Upper lobe of left lung (tissue), 6 donors: ENCODE measurements around the gene PHACTR1. TPM values are rescaled to one million over a fixed set of nuclear protein-coding genes. Genes with fewer than 3 reads are reported as not detected.

Experiments
- ATAC-seq, 2 donors: fragments of 200-7000 bp; cut with Tn5 transposase; one replicate each; pipeline ENCODE4 v1.9.1; 2022; ENCODE audit warnings: mild to moderate bottlenecking in 2 of 2, moderate library complexity in 2 of 2; ENCODE audit not compliant: low FRiP score in 2 of 2
- DNase-seq, 2 donors: peaks; one replicate each; pipeline ENCODE4 v3.0.0-alpha.2; 2019 to 2020
- H3K27ac ChIP-seq, 4 donors: fragments of 200-600 bp; sonication (generic); one replicate each; pipeline ENCODE4 v1.5.1; 2016 to 2019
- H3K27me3 ChIP-seq, 4 donors: fragments of 200-600 bp; sonication (generic); one replicate each; pipeline ENCODE4 v1.5.1; 2017 to 2019
- H3K36me3 ChIP-seq, 4 donors: fragments of 200-600 bp; sonication (generic); one replicate each; pipeline ENCODE4 v1.5.1; 2016 to 2019
- H3K4me1 ChIP-seq, 4 donors: fragments of 200-600 bp; sonication (generic); one replicate each; pipeline ENCODE4 v1.5.1; 2018 to 2019
- H3K4me3 ChIP-seq, 4 donors: fragments of 200-600 bp; sonication (generic); one replicate each; pipeline ENCODE4 v1.5.1; 2017 to 2019; ENCODE audit warnings: mild to moderate bottlenecking in 2 of 4, moderate library complexity in 1 of 4
- H3K9me3 ChIP-seq, 4 donors: fragments of 200-600 bp; sonication (generic); one replicate each; pipeline ENCODE4 v1.5.1; 2018 to 2019
- CTCF ChIP-seq, 6 experiments: fragments of 450-650 bp in 4 of 6; fragments of 200-600 bp in 2 of 6; sonication (generic) in 2 of 6; IDR thresholded peaks; one replicate each; pipeline ENCODE4 v1.5.1; 2016 to 2019; ENCODE audit warnings: antibody characterized with exemption in 6 of 6
- EP300 ChIP-seq, 4 donors: sonication (generic); formaldehyde crosslinking; IDR thresholded peaks; one replicate each; pipeline ENCODE4 v1.5.1; 2017; ENCODE audit warnings: antibody characterized with exemption in 4 of 4, control low read depth in 2 of 4
- POLR2A ChIP-seq, 4 donors: fragments of 450-650 bp; IDR thresholded peaks; one replicate each; pipeline ENCODE4 v1.5.1; 2016 to 2017; ENCODE audit warnings: antibody characterized with exemption in 4 of 4, mild to moderate bottlenecking in 2 of 4
- POLR2AphosphoS5 ChIP-seq, 2 donors: sonication (generic); formaldehyde crosslinking; IDR thresholded peaks; one replicate each; pipeline ENCODE4 v1.5.1; 2017; ENCODE audit warnings: antibody characterized with exemption in 2 of 2
- WGBS, 2 donors: methylation state at CpG; one replicate each; pipeline ENCODE4 v1.1.5; 2017 to 2018; 5-methylcytosine and 5-hydroxymethylcytosine counted together
- total RNA-seq, 6 donors: library from RNA; depleted of rRNA in 4 of 6; stranded (reverse); fragments of >200 nt in 4 of 6; gene quantifications; one replicate each; pipeline versions ENCODE4 v1.1.0 to v1.2.1, GENCODE V29; 2016 to 2021
- donor health status: DM: no; HTN: no; CAD: no; lungs with moderate emphysema.
- donor health status: DM: no; HTN: yes; CAD: no; lungs with severe emphysema.

Gene PHACTR1
- total RNA-seq, 6 donors from 2014 or later, result 63.2 to 121 (median 90.9) TPM

GRCh38 chr6:12866422-12867029, 150.0 kb downstream of the PHACTR1 start:
- H3K9me3 ChIP-seq, result no peaks in the 10 kb centered on the region
- no peak for TF ChIP-seq CTCF (IDR thresholded peaks at IDR 0.05)
- TF ChIP-seq POLR2A (IDR thresholded peaks at IDR 0.05), result no peak
- no peak for TF ChIP-seq EP300 (IDR thresholded peaks at IDR 0.05)
- no peak for TF ChIP-seq POLR2AphosphoS5 (IDR thresholded peaks at IDR 0.05)
- no peak overlapping the region for H3K27ac ChIP-seq
- H3K4me1 ChIP-seq, result no peaks in the 10 kb centered on the region
- DNase-seq (no peak), ATAC-seq (no peak)
- 74 to 77% methylated on average over 6 of the region's 6 CpGs for WGBS, 2 donors
- H3K27me3 ChIP-seq, result no peaks in the 10 kb centered on the region
- no peak overlapping the region for H3K4me3 ChIP-seq
- no peaks in the 10 kb centered on the region for H3K36me3 ChIP-seq

GRCh38 chr6:12869816-12870432, 153.4 kb downstream of the PHACTR1 start:
- Histone ChIP-seq H3K4me1 (no peaks in the 10 kb centered on the region), H3K36me3 (no peaks in the 10 kb centered on the region), H3K27ac (no peak overlapping the region), H3K9me3 (no peaks in the 10 kb centered on the region), H3K27me3 (no peaks in the 10 kb centered on the region), H3K4me3 (no peak overlapping the region)
- TF ChIP-seq CTCF (IDR thresholded peaks at IDR 0.05) (no peak), POLR2A (IDR thresholded peaks at IDR 0.05) (no peak), POLR2AphosphoS5 (IDR thresholded peaks at IDR 0.05) (no peak), EP300 (IDR thresholded peaks at IDR 0.05) (no peak)
- no peak for DNase-seq
- no peak for ATAC-seq
- 46 to 47% methylated on average over 2 of the region's 2 CpGs for WGBS, 2 donors

GRCh38 chr6:12873691-12874090, 157.1 kb downstream of the PHACTR1 start:
- H3K4me3 ChIP-seq, result no peak overlapping the region
- H3K36me3 ChIP-seq, result no peaks in the 10 kb centered on the region
- no peak overlapping the region for H3K27ac ChIP-seq
- ATAC-seq (no peak), DNase-seq (no peak)
- TF ChIP-seq POLR2A (IDR thresholded peaks at IDR 0.05) (no peak), CTCF (IDR thresholded peaks at IDR 0.05) (no peak), POLR2AphosphoS5 (IDR thresholded peaks at IDR 0.05) (no peak), EP300 (IDR thresholded peaks at IDR 0.05) (no peak)
- no peaks in the 10 kb centered on the region for H3K9me3 ChIP-seq
- H3K27me3 ChIP-seq, result no peaks in the 10 kb centered on the region
- H3K4me1 ChIP-seq, result no peaks in the 10 kb centered on the region

GRCh38 chr6:12875051-12875450, 158.5 kb downstream of the PHACTR1 start:
- H3K27me3 ChIP-seq, result no peaks in the 10 kb centered on the region
- no peak overlapping the region for H3K4me3 ChIP-seq
- no peak for ATAC-seq
- no peaks in the 10 kb centered on the region for H3K36me3 ChIP-seq
- H3K27ac ChIP-seq, result no peak overlapping the region
- TF ChIP-seq EP300 (IDR thresholded peaks at IDR 0.05) (no peak), POLR2A (IDR thresholded peaks at IDR 0.05) (no peak), POLR2AphosphoS5 (IDR thresholded peaks at IDR 0.05) (no peak), CTCF (IDR thresholded peaks at IDR 0.05) (no peak)
- 89 to 93% methylated on average over 6 of the region's 6 CpGs for WGBS, 2 donors
- no peaks in the 10 kb centered on the region for H3K4me1 ChIP-seq
- H3K9me3 ChIP-seq, result no peaks in the 10 kb centered on the region
- DNase-seq, result no peak

GRCh38 chr6:12878741-12879140, 162.2 kb downstream of the PHACTR1 start:
- TF ChIP-seq EP300 (IDR thresholded peaks at IDR 0.05), result no peak
- TF ChIP-seq CTCF (IDR thresholded peaks at IDR 0.05), result no peak
- TF ChIP-seq POLR2A (IDR thresholded peaks at IDR 0.05), result no peak
- no peak for TF ChIP-seq POLR2AphosphoS5 (IDR thresholded peaks at IDR 0.05)
- Histone ChIP-seq H3K36me3 (no peaks in the 10 kb centered on the region), H3K4me3 (no peak overlapping the region), H3K27me3 (no peaks in the 10 kb centered on the region), H3K27ac (no peak overlapping the region), H3K4me1 (no peaks in the 10 kb centered on the region), H3K9me3 (no peaks in the 10 kb centered on the region)
- WGBS, 2 donors, result 59 to 69% methylated on average over 4 of the region's 4 CpGs
- ATAC-seq (no peak), DNase-seq (no peak)
